Suppressor macrophage treated with lipopolysaccharide for 1 hour (primary cell): ENCODE results near the gene SORCS3.

ENCODE experiments used
- DNase-seq, 3 donors: peaks; one replicate each; pipeline ENCODE4 v3.0.0-alpha.2; 2020 to 2022

Gene SORCS3

DNA sequence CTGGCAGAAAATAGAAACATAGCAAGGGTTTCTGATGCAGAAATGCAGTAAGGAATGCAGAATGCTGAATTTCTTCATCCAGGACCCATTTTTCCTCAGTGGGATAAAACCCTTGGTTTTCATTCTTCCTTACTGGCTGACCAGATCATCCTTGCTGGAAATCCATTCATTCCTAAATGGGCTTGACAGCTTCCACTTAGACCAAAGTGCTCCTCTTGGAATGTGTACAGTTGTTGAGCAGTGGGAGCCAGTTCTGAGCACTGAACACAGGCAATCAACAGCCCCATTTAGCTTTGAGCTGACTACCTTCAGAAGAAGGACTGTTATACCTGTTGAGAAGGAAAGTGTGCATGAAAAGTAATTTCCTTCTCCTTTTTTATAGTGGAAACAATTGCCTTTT lies 232.1 kb downstream of the SORCS3 start:
- DNase-seq = no peak

DNA sequence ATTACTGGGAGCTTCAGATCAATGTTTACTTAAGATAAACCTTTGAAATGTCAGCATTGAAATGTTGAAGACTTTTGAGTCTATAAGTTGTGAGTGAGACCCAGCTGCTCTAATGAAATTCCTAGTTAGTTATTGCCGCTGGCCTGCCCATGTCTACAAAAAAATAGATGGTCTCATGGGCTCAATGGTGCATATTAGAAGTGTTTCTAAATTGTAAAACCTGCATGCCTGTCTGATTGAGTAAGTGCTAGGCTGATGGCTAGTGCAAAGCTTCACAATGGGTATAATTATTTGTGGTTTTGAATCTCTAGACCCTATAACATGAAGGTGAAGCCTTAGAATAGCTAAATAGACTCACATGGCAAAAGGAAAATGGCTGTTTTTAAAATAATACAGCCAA lies 234.5 kb downstream of the SORCS3 start:
- no peak for DNase-seq

DNA sequence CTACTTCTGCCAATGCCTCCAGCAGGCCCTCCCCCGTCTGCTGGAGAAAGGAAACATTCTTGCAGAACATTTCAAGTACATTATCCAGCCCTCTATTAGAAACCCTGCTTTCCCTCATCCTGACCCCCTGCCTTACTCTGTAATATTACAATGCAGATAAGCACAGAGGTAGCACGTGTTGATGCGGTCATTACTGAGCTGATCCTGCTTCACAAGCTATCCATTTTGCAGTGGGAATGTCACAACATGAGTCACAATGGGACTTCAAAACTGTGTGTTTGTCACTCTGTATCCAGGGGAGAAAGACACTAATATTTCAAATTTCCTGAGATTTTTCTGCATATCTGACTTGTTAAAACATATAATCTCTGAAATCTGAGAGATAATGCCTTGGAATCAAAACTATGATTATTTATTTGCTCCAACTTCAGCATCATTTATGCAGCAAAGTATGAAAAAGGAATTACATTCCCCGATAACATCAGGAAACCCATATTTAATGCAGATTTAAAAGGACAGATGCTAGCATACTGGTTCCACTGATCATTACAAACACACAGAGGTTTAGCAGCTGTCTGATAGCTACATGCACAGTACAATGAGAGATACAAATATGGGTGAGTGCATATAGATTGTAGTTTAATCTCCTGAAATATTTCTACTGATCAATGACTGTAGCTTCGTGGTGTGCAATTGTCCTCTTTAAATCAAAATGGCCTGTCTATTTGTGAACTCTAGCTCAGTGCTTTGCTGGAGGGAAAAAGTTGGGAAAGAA lies 239.7 kb downstream of the SORCS3 start:
- no peak for DNase-seq

DNA sequence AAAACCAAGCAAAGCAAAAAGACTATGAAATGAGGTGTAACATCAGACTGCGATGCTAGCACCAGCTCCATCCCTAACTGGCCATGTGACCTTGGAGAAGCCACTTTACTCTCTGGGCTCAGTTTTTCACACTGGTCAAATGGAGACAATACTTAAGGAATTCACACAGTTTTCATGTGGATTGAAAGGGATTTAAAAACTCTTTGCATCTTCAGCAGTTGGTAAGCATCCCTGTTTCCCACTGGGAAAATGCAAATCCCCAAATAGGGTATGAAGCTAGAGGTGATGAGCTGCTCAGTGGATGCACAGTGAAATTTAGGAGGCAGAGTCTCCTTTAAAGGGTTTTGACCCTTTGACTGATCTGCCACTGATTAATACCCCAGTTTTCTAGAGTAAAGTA lies 240.7 kb downstream of the SORCS3 start:
- DNase-seq = no peak

DNA sequence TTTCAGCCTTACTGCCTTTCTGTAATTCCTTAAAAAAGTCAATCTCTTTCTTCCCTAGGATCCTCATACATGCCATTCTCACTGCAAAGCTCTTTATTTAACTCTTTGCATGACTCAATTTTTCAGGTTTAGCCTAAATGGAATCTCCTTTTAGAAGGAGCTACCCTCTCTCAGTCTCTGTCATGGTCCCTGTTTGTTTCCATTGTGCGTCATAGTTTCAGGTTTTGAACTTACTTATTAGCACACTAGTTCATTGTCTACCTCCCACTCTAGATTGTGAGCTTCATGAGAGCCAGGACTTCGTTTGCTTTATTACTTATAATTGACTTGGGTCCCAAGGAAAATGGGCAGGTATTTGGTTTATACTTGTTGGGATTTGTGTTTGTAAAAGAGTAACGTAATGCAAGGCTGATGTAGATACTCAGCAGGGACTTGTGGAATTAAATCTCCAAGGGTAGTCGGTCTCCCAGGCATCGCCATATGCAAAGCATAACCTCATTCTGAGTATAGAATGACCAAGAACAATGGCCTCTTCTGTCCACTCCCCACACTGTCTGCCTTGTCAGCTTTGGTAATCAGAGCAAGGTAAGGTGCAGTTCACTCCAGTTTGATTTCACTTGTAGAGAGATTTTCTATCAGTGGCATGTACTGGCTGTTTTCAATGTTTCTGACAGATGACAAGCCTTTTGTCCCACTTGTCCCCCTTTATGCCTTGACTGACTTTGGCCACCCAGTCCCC lies 252.0 kb downstream of the SORCS3 start:
- no peak for DNase-seq

DNA sequence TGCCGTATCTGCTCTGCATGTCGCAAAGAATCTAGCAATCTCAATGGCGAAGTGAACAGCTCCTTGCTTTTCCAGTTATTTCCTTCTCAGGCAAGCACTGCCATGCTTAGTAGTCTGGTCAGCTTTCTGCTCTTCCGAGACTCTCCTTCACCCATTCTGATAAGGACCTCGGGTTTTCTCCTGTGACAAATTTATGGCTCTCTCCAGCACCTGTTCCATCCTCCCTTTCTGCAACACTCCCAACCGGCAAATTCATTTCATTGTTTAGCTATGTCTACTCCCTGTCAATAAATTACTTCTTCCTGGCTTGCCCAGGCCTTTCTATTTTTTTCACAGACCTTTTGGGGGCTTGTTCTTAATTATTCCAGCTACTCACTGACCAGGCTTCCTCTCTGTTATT lies 252.6 kb downstream of the SORCS3 start:
- DNase-seq = no peak

DNA sequence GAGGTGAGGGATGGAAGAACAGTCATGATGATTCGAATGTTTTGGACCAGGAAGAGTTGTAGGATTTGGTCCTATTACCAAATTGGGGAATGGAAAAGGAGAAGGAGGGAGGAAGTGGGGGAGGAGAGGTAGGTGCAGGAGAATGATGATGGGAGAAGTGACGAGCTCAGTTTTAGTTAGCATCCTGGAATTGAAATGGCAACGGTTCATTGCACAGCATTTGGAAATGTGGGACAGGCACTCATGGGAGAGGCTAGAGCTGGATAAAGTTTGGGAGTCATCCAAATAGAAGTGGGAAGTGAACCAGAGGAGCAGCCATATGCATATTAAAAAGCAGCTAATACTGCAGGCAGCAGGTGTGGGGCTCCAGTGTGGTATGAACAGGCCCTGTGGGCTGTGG lies 253.6 kb downstream of the SORCS3 start:
- no peak for DNase-seq

DNA sequence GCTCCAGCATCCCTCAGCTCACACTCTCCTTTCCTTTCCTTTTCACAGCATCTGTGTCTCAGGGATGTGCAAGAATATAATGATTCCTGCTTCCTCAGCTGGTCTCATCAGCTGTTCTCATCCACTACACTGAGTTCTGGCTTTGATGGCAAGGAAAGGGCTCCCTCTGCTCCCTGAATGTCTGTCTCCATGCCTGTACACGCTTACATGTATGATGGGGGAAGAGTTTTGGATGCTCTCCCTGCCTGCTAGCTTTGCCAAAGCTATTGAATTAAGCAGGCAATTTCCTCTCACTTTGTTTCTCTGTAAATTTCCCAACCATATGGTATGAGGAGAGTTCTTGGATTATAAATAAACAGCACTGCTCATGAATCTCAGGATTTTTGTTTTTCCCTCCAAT lies 254.5 kb downstream of the SORCS3 start:
- no peak for DNase-seq

DNA sequence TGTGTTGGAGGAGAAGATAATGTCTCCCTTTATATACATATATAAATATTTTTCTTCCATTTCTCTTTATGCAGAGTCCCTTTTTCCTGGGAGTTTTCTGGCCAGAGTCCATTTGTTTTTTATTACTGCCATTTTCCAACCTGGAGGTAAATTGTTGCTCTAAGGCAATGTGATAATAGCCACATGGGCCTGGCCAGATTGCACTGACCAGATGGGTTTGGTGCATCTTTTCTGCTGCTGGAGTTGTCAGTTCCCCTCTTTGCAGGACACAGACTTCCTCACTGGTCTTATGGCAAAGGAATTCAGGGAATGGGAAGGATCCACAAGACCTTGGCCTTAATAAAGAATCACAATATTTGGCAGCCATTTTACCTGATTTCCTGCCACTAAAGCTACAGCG lies 254.9 kb downstream of the SORCS3 start:
- no peak for DNase-seq

DNA sequence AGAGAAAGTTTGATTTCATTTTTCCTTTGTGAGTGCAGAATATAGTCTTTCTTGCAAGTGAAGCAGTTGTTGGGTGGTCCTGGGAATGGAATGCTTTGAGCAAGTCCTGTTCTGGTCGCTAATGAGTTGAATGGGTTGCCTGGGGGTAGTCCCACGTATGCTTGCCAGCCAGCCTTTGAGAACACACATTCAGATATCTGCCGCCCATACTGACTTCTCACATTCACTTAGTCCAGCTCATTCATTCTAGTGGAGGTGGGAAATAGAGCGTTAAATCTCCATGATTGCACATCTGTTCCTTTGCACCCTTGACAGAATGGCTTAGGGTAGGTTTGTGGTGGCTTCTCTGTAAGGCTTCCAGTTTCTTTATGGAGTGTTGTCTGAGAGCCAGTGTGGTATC lies 256.6 kb downstream of the SORCS3 start:
- no peak for DNase-seq

DNA sequence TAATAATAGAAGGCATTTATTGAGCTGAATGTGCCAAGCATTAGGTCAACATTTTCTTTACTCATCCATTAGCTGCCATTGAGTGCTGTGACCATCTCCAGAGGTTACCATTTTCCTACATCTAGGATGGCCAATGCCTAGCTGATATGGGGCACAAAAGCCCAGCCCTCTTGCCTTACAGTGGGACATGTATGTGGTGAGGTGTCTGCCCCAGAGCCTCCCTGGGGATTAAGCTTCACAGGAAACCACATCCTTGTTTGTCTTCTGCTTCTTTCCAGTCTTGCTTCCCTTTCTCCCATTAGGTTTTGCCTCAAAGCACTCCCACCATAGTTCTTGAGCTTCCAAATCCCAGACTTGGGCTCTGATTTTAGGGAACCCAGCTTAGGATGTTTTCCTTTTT lies 258.7 kb downstream of the SORCS3 start:
- no peak for DNase-seq

DNA sequence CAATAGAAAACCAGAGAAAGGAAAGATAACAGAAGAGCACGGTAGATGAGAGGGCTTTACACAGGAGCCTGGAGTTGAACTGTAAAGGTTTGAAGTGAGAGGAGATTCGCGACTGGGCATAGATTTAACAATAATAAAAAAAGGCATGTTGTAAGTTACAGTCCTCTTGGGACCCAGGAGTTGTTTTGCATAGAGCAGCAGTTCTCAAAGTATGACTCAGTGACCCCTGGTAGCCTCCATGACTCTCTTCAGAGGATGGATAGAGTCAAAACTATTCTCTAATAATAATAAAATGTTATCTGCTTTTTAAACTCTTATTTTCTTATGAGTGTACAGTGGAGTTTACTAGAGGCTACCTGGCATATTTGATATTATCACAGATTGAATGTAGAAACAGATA lies 262.3 kb downstream of the SORCS3 start:
- no peak for DNase-seq

DNA sequence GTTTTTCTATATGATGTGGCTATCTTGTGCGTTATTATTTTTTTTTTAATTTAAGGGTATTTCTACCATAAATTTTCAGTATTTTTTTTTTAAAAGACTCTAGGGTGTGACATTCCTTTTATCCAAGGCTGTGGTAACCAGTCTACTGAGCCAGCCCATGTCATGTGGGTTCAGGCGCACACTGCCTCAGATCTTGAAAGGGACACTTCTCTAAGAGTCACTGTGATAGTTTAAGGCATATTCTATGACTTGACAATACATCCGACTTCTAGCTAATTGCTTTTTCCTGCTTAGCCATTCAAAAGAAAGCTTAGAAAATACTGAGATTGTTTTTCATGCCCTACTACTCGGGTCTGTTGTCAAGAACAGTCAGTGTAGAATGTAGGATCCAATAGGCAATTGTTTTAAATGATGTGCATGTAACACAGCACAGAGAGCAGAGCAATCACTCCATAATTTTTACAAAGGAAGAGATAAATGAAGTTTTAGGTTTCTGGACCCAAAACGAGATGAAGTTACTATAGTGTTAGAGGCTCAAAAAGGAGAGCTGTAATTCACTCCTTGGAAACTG lies 263.7 kb downstream of the SORCS3 start:
- no peak for DNase-seq

DNA sequence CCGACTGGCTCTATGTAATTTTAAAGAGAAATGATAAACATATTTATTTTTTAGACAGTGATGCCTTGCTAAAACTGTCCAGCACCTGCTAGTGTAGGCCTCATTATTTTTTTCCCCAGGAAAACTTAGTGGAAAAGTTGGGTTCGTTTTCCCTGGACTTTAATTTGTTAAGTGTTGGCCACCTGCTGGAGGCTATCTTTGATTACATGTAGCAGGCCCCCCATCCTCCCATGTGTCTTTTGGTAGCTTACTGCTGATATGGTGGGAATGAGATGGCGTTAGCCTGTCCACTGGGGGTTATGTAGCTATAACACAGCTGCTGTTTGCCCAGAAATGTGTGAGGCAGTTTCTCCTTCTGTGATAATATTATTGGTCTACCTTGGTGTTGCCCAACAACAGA lies 265.0 kb downstream of the SORCS3 start:
- no peak for DNase-seq

DNA sequence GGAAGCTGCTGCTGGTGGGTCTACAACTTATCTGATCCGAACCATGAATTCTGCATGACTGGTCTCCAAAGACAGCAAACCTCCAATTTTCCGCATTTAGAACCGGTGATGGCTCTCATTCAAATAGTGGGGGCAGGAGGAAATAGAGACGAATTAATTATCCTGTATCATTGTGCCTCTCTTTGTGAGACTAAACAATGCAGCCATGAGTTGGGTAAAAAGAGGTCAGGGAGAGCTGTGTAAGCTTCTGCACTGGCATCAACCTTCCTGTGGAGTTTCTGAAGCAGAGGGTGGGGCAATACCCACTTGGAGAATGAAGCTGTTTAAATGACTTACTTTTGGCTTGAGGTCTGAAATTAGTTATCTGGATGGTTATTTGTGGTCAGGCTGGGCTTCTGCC lies 266.4 kb downstream of the SORCS3 start:
- DNase-seq = no peak

DNA sequence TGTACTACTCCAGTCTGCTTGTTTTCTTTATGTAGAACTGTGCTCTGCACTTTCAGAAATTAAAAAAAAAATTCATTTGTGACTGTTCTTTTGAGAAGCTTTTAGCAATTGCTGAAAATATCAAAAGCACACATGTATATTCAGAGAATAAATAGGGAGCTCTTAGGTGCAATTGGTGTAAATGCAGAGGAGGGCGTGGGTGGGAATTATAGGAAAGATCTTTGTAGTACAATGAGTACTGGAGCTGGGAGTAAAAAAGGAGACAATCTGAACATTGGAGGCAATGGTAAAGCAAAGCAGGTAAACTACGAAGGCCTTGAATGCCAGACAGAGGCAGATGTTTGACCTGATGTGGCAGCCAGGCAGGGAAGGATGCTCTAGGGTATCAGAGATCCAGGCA lies 267.5 kb downstream of the SORCS3 start:
- DNase-seq = no peak

DNA sequence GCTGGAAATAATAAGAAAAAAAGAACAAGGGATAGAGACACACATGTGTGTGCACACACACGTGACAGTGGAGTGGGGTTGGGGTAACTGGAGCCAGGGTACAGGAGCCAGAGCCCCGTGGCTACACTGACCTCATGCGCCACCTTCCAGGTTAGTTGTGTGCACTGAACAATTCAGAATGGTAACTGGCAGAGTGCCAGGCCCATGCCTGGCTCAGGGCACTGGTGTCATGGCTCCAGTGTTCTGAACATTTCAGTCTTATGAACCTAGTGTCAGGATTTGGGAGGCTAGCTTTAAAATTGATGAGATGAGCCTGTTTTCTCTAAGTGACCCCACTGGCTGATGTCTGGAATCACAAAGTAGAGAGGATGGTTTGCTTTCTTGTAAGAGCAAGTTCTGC lies 269.6 kb downstream of the SORCS3 start:
- DNase-seq = no peak

DNA sequence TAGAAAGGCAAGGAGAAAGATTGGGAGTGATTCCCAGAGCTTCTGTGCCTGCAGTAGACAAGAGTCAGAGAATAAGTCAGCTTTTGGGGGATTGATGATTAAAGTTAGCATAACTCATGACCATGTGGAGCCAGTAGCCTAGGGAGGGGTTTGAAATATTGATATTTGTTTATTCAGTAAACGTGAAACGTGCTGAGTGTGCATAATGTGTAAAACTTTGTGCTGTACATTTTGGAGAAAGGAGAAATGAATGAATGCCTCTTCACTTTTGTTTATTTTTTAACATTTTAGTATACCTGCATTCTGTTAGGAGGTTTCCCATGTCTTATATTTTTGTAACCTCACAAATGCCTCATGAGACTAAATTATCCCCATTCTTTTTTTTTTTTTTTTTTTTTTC lies 272.3 kb downstream of the SORCS3 start:
- no peak for DNase-seq

DNA sequence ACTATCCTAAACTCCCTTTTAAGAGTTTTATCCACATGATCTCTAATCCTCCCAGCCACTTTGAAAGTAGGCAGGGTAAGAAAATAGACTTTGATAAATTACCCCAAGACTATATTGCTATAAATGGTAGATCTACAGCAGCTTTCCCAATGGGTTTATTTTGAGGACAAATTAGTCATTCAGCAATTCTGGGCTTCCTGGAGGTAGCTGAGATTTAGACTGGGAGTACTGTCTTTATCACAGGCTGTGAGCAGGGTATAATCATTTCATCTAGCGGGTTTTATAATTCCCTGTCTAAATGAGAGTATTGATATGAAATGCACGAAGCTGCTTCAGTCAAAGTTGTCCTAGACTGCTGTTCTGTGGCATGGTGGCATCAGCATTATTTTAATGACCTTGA lies 279.4 kb downstream of the SORCS3 start:
- no peak for DNase-seq

DNA sequence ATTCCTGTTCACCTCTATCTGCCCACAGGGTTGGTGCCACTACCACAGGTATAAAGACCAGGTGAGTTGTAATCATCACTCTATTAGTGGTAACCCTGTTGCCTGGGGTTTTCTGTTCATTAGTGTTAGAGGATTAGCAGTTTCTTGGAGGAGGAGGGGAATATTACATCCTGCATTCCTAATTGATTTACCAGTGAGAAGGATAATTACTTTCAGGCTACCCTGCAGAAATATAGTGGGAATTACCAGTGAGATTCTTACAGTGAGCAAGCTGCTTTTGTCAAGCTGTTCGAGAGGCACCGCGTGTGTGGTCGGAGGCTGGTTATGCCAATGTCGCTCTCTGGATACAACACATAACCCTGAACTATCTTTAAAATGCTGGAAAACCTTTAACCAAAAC lies 280.7 kb downstream of the SORCS3 start:
- no peak for DNase-seq

DNA sequence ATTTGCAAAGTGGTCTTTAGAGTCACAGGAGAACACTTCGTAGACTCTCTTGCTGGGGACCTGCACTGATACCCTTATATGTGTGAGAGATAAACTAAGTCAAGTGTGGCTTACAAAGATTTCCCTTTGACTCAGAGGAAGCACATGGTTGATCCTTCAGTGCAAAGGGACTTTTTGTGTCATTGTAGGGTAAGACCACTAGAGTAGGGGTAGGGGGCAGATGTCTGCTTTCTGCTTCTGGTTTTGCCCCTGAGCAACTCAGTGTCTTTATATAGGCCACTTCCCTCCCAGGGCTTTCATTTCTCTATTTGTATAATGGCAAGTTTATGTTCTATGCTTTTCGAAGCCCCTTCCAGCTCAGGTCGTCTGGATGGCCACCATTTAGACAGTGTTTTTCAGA lies 281.7 kb downstream of the SORCS3 start:
- no peak for DNase-seq

DNA sequence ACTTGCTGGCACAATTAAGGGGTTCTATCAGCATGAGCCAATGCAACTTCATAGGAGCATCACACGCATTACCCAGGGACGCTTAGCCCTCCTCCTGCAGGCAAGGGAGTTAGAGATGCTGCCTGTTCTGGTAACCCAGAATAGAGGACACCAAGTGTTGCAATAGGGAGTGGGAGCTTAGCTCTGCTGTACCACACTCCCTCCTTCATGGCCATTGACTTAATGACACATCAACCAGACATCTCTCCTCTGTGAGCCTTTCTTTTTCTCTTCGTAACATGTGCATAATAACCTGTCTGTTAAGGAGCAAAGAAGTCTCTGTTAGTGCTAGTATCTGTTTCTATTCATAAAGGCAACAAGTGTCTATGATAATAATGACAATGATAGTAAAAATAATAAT lies 282.4 kb downstream of the SORCS3 start:
- no peak for DNase-seq

DNA sequence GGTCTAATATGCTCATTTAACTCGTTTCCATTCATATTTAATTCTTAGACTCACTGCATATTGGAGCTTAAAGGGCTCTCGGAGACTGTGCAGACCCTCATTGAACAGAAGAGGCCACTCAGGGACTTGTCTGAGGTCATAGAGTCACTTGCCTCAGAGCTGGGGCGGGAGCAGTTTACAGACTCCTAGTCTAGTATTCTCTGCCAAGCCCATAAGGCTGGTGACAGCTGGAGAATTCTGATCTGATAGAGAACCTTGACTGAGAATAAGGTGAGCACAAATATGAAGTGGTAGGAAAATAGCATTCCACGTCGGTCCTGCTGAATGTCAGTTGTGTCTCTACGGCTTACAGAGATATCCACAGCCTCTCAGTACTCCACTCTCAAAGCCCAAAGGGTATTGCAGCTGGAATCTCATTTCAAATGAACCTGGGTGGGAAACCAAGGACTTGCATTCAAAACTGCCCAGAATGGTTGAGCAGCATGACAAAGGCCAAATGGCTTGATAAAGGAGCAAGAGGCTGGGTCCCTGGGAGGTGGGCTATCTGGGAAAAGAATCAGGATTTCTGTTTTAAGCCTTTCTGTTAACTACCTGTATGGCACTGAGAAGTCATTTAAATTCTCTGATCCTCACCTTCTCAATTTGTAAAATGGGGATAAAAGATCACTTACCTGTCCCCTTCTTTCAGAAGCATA lies 283.2 kb downstream of the SORCS3 start:
- DNase-seq = no peak
